GM13977 (cell line): ENCODE data around the gene FOXP4.
"Not testable (repeated sequence)": the region's sequence is repeated elsewhere in the genome, so short reads cannot be mapped to it uniquely, and the experiment has no call there.

Experiments
- DNase-seq: peaks from one replicate; pipeline ENCODE4 v3.0.0; 2012; ENCODE audit warnings: low spot score
- in situ Hi-C: fragments of 300-500 bp; cut with MboI; formaldehyde crosslinking; loops from one replicate; pipeline ENCODE4 v1.12.0; 2022; ENCODE audit warnings: low sequenced_read_pairs, low pct_unique_long_range_greater_than_20kb, mixed read lengths, inconsistent platforms; ENCODE audit not compliant: unreplicated experiment
- TF ChIP-seq, protein P1 (sequence below): IDR thresholded peaks from 2 replicates; pipeline ENCODE4 v1.5.1; 2012; ENCODE audit warnings: mild to moderate bottlenecking, control low read depth; ENCODE audit not compliant: insufficient read depth; ENCODE audit errors: extremely low read depth, missing control alignments

Gene FOXP4

DNA sequence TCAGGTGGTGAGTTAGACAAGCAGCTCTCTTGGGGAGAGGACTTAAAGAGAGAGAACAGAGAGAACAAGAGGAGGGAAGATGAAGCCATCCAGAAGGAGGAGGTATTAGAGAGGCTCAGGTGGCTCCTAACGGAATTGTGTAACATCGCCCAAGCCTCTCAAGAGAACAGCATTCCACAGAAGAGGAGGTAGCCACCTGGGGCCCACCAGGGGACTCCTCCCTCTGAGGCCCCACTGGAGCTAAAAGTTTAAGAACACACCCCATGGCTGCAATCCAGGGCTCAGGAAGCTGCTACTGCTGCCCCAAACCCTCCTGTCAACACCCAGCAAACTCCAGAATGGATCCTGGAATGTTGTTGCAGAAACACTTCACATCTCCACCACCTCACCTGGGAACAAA lies 68.5 kb downstream of the FOXP4 start:
- DNase-seq: no peak
- TF ChIP-seq, protein P1, sequence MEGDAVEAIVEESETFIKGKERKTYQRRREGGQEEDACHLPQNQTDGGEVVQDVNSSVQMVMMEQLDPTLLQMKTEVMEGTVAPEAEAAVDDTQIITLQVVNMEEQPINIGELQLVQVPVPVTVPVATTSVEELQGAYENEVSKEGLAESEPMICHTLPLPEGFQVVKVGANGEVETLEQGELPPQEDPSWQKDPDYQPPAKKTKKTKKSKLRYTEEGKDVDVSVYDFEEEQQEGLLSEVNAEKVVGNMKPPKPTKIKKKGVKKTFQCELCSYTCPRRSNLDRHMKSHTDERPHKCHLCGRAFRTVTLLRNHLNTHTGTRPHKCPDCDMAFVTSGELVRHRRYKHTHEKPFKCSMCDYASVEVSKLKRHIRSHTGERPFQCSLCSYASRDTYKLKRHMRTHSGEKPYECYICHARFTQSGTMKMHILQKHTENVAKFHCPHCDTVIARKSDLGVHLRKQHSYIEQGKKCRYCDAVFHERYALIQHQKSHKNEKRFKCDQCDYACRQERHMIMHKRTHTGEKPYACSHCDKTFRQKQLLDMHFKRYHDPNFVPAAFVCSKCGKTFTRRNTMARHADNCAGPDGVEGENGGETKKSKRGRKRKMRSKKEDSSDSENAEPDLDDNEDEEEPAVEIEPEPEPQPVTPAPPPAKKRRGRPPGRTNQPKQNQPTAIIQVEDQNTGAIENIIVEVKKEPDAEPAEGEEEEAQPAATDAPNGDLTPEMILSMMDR: no peak
- in situ Hi-C loops: no loop called here

DNA sequence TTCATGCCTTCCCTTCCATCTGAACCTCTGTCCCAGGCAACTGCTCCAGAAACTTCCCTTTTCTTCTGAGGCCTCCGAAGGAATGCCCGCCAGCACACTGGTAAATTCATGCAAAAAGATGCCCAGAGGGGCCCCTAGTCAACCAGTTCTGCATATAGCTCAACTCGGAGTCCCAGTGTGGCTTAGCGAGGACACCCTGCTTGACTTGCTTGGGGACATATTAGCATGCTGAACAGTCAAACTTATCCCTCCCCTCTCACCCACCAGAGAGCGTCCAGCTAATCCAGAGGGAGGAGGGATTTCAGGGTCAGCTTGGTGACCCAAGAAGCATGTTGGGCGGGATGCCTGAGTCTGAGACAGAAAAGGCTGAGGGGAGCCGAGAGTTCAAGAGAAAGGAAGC lies 69.1 kb downstream of the FOXP4 start:
- in situ Hi-C loops: no loop called here
- TF ChIP-seq, protein P1: no peak
- no peak for DNase-seq

DNA sequence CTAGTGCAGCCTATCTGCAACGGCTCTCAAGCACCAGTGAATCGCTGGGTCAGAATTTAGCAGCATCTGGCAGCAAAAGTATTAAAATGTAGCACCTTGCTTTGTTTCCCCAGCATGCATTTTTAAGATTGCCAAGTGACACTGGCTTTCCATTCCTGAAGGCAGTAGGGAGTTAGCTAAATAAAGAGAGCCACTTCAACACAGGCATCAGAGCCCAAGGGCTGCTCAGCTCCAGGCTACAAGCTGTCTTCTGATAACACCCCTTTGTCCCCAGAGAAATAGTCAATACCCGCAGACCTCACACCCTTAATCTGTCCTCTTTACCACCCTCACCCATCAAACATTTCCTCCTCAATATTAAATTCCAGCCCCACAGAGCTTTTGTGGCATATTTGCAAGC lies 72.4 kb downstream of the FOXP4 start:
- TF ChIP-seq, protein P1: no peak
- DNase-seq: no peak
- in situ Hi-C loops: no loop called here

DNA sequence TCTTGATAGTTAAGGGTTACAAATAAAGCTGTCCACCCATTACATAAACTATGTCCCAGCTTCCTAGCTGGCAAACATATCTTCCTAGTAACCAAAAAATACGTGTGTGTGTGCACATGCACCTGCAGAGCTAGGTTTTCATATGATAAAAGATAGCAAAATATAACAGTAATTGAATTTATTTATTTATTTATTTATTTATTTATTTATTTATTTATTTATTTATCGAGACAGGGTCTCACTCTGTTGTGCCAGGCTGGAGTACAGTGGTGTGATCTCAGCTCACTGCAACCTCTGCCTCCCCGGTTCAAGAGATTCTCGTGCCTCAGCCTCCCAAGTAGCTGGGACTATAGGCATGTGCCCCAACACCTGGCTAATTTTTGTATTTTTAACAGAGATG lies 73.0 kb downstream of the FOXP4 start:
- DNase-seq, in situ Hi-C loops: not testable (repeated sequence)

DNA sequence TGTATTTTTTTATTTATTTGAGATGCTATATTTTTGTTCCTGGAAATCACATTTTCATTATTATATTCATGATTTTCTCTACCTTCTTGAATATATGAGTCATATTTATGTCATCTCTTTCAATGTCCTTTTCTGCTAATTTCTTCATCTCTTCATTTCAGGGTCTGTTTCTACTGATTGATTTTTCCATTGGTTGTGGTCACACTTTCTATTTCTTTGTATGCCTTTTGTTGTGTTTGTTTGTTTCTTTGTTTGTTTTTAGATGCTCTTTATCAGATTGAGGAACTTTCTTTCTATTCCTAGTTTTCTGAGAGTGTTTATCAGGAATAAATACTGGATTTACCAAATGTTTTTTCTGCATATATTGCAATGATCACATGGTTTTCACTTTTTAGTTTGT lies 75.2 kb downstream of the FOXP4 start:
- TF ChIP-seq, protein P1: no peak
- in situ Hi-C loops: no loop called here
- no peak for DNase-seq

DNA sequence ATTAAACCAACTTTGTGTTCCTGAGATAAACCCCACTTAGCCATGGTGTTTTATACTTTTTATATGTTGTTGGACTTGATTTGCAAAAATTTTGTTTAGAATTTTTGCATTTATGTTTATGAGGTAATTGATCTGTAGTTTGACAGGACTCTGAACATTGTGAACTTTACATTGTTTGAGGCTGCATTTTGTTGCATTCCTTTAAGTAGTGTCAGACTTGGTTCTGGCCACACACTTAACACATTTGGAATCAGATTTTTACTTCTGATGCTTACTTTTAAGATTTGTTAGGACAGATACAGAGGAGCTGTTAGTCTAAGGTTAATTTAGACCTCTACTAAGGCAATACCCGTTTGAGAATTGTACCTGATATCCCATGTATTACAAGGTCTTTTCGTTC lies 75.6 kb downstream of the FOXP4 start:
- DNase-seq: no peak
- in situ Hi-C loops: no loop called here
- TF ChIP-seq, protein P1: no peak

DNA sequence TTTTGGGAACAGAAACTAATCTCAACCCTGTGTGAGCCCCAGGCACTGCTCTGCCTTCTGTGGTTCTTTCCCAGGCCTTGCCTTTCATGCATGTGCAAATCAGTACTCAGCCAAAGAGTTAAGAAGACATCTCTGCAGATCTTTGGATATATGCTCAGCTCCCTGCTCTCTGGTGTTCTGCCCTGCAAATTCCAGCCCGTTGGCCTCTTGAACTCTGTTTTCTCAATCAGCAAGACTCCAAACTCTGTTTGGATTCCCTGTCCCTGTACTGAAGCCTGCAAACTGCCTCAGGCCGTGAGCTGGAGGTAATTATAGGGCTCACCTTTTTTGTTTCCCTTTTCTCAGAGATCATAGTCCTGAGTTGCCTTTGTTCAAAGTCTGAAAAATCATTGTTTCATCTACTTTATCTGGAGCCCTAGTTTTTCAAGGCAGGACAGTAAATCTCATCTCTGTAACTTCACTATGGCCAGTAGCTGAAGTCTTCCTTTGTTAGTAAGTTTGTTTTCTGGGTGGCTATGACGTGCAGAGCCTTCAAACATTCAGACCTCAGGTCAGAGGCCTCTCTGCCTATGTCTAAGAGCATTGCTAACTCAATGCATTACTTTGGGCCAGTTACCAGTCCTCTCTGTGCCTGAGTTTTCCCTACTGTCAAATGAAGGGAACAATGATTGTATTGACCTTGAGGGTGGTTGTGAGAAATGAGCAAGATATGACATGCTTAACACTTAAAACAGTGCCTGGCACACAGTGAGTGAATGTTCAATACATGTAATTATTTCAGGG lies 76.2 kb downstream of the FOXP4 start:
- DNase-seq: no peak
- in situ Hi-C loops: no loop called here
- TF ChIP-seq, protein P1: no peak
